PFSK-1 (cell line): ENCODE results near the gene MAGEB5.

ENCODE experiments used
- FOXP2 ChIP-seq: optimal IDR thresholded peaks from 2 replicates; pipeline ENCODE3; 2011; ENCODE audit warnings: borderline replicate concordance, control low read depth, inconsistent platforms; ENCODE audit not compliant: insufficient read depth; ENCODE audit errors: extremely low read length, extremely low read depth
- POLR2AphosphoS5 ChIP-seq: IDR thresholded peaks from 2 replicates; pipeline ENCODE4 v1.6.1; 2012; ENCODE audit warnings: low read depth, mild to moderate bottlenecking, control low read depth, low read length, moderate library complexity
- SIN3A ChIP-seq: IDR thresholded peaks from 2 replicates; pipeline ENCODE4 v1.6.1; 2012; ENCODE audit warnings: mild to moderate bottlenecking, low read length, moderate library complexity, borderline replicate concordance; ENCODE audit not compliant: insufficient read depth
- TAF1 ChIP-seq: IDR thresholded peaks from 2 replicates; pipeline ENCODE4 v1.6.1; 2012; ENCODE audit warnings: low read length, control low read depth, borderline replicate concordance; ENCODE audit not compliant: insufficient read depth
- TF ChIP-seq, protein P1 (sequence below), 2 experiments: IDR thresholded peaks; 2 replicates each; pipeline versions ENCODE4 v1.6.1 to v1.8.0; 2011 to 2012; ENCODE audit warnings: low read depth in 2 of 2, low read length in 2 of 2, control low read depth in 1 of 2, inconsistent platforms in 1 of 2, mild to moderate bottlenecking in 1 of 2, moderate library complexity in 1 of 2; ENCODE audit not compliant: insufficient read depth in 1 of 2

Gene MAGEB5

DNA sequence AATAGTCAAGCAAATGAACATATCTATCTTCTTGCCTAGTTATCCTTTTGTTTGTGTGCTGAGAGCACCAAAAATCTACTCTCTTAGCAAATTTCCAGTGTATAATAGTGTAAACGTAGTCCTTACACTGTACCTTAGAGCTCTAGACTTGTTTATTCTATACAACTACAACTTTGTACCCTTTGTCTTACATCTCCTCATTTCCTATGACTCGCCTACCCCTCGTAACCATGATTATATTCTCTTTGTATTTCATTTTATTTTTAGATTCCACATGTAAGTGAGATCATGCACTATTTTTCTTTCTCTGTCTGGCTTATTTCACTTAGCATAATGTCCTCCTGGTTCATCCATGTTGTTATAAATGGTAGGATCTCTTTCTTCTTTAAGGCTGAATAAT is 37.6 kb downstream of the MAGEB5 start:
- TF ChIP-seq, protein P1, sequence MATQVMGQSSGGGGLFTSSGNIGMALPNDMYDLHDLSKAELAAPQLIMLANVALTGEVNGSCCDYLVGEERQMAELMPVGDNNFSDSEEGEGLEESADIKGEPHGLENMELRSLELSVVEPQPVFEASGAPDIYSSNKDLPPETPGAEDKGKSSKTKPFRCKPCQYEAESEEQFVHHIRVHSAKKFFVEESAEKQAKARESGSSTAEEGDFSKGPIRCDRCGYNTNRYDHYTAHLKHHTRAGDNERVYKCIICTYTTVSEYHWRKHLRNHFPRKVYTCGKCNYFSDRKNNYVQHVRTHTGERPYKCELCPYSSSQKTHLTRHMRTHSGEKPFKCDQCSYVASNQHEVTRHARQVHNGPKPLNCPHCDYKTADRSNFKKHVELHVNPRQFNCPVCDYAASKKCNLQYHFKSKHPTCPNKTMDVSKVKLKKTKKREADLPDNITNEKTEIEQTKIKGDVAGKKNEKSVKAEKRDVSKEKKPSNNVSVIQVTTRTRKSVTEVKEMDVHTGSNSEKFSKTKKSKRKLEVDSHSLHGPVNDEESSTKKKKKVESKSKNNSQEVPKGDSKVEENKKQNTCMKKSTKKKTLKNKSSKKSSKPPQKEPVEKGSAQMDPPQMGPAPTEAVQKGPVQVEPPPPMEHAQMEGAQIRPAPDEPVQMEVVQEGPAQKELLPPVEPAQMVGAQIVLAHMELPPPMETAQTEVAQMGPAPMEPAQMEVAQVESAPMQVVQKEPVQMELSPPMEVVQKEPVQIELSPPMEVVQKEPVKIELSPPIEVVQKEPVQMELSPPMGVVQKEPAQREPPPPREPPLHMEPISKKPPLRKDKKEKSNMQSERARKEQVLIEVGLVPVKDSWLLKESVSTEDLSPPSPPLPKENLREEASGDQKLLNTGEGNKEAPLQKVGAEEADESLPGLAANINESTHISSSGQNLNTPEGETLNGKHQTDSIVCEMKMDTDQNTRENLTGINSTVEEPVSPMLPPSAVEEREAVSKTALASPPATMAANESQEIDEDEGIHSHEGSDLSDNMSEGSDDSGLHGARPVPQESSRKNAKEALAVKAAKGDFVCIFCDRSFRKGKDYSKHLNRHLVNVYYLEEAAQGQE (IDR thresholded peaks at IDR 0.05; ENCODE audit: insufficient read depth in 1 of 2, low read depth in 2 of 2, low read length in 2 of 2), result no peak
- TF ChIP-seq TAF1 (no peak), POLR2AphosphoS5 (no peak)

DNA sequence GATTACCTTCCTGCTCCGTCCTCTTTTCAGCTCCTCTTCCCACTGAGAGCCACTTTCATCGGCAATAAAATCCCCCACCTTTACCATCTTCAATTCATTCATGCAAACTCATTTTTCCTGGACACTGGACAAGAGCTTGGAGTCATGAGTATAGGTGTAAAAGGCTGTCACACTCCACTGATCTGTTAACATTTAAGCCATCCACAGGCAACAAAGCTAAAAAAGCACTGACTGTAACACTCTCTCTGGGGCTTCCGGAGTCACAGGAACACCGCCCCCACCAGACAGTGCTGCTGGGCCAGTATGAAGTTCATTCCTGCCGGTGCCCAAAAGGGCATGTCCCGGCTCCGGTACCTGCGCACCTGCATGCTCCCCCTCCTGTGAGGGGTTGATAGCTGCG is 38.5 kb downstream of the MAGEB5 start:
- no peak for TF ChIP-seq POLR2AphosphoS5
- no peak for TF ChIP-seq FOXP2
- no peak for TF ChIP-seq SIN3A
- TF ChIP-seq, protein P1 (IDR thresholded peaks at IDR 0.05; ENCODE audit: insufficient read depth in 1 of 2, low read depth in 2 of 2, low read length in 2 of 2), result no peak
- TF ChIP-seq TAF1, result no peak

DNA sequence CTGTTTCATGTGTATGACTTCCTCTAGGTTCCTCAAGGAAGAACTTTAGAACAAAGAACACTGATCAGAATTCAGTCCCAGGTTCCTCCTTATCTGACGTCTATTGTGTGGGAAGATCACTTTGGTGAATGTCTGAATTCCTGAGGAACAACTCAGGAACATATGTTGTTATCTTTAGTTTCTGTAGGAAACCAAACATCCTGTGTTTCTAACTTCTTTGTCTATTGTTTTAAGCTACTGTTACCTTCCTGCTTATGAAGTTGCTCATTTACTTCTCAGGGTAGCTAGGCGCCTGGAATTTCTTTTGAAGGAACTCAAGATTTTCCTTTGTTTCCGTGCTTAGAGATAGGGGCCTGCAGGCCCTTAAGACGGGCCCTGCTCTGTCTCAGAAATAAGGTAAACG is 46.2 kb downstream of the MAGEB5 start:
- TF ChIP-seq, protein P1 (IDR thresholded peaks at IDR 0.05; ENCODE audit: insufficient read depth in 1 of 2, low read depth in 2 of 2, low read length in 2 of 2), result no peak
- TF ChIP-seq FOXP2 (no peak), TAF1 (no peak)
